ENCODE measurements around the gene PLA2G3. TPM values are rescaled to one million over a fixed set of nuclear protein-coding genes. Genes with fewer than 3 reads are reported as not detected.

Gene PLA2G3
- total and polyA plus RNA-seq, 9 donors: 0.13 TPM; not detected in 8

- H3K27ac ChIP-seq: no peak overlapping the region
- intact Hi-C loops (cut with DNase I): loop anchor here in 2 of 4 donors (5.0 to 10.0 kb wide), 3 partner anchors 49 to 509 kb away; partner anchors contain the start of gene SLC35E4 (in 1 of the 2)
- no peak for DNase-seq
These were observed 3.2 kb upstream of the PLA2G3 start for GRCh38 chr22:31143537-31143936.

GRCh38 chr22:31143038-31143437, 2.7 kb upstream of the PLA2G3 start:
- DNase-seq: peak in 1 of 5 donors; percentile 2

More at GRCh38 chr22:31143537-31143936, 3.2 kb upstream of the PLA2G3 start:
- TF ChIP-seq EP300 (IDR thresholded peaks at IDR 0.05) (no peak), POLR2A (IDR thresholded peaks at IDR 0.05) (no peak), CTCF (IDR thresholded peaks at IDR 0.05) (no peak)
- no peak overlapping the region for H3K4me3 ChIP-seq
- no peaks in the 10 kb centered on the region for H3K4me1 ChIP-seq (ENCODE audit: insufficient read depth)
- H3K27me3 ChIP-seq: no peaks in the 10 kb centered on the region
- WGBS, 3 donors: 54 to 71% (median 55%) methylated on average over 3 of the region's 3 CpGs
- no peaks in the 10 kb centered on the region for H3K36me3 ChIP-seq
- no peaks in the 10 kb centered on the region for H3K9me3 ChIP-seq

GRCh38 chr22:31142285-31142684, 2.0 kb upstream of the PLA2G3 start:
- H3K9me3 ChIP-seq: no peaks in the 10 kb centered on the region
- no peaks in the 10 kb centered on the region for H3K36me3 ChIP-seq
- no peak overlapping the region for H3K27ac ChIP-seq
- no peak for DNase-seq
- no peaks in the 10 kb centered on the region for H3K4me1 ChIP-seq (ENCODE audit: insufficient read depth)
- H3K27me3 ChIP-seq: no peaks in the 10 kb centered on the region
- intact Hi-C loops (cut with DNase I): loop anchor here in 2 of 4 donors (5.0 to 10.0 kb wide), 3 partner anchors 47 to 507 kb away; partner anchors contain the start of gene SLC35E4 (in 1 of the 2)
- 80 to 84% (median 80%) methylated on average over 4 of the region's 4 CpGs for WGBS, 3 donors
- H3K4me3 ChIP-seq: no peak overlapping the region
- TF ChIP-seq EP300 (IDR thresholded peaks at IDR 0.05) (no peak), POLR2A (IDR thresholded peaks at IDR 0.05) (no peak), CTCF (IDR thresholded peaks at IDR 0.05) (no peak)

More at GRCh38 chr22:31143038-31143437, 2.7 kb upstream of the PLA2G3 start:
- Histone ChIP-seq H3K27me3 (no peaks in the 10 kb centered on the region), H3K27ac (no peak overlapping the region), H3K36me3 (no peaks in the 10 kb centered on the region), H3K4me3 (no peak overlapping the region), H3K9me3 (no peaks in the 10 kb centered on the region), H3K4me1 (ENCODE audit: insufficient read depth) (no peaks in the 10 kb centered on the region)
- intact Hi-C loops (cut with DNase I): loop anchor here in 2 of 4 donors (5.0 to 10.0 kb wide), 3 partner anchors 48 to 508 kb away; partner anchors contain the start of gene SLC35E4 (in 1 of the 2)
- TF ChIP-seq POLR2A (IDR thresholded peaks at IDR 0.05) (no peak), CTCF (IDR thresholded peaks at IDR 0.05) (no peak), EP300 (IDR thresholded peaks at IDR 0.05) (no peak)
- 61 to 72% (median 70%) methylated on average over 3 of the region's 3 CpGs for WGBS, 3 donors

GRCh38 chr22:31141551-31141950, 1.2 kb upstream of the PLA2G3 start:
- Histone ChIP-seq H3K4me1 (ENCODE audit: insufficient read depth) (no peaks in the 10 kb centered on the region), H3K36me3 (no peaks in the 10 kb centered on the region), H3K27me3 (no peaks in the 10 kb centered on the region), H3K4me3 (no peak overlapping the region), H3K9me3 (no peaks in the 10 kb centered on the region), H3K27ac (no peak overlapping the region)
- intact Hi-C loops (cut with DNase I): loop anchor here in 2 of 4 donors (5.0 to 10.0 kb wide), 3 partner anchors 47 to 507 kb away; partner anchors contain the start of gene SLC35E4 (in 1 of the 2)
- WGBS, 3 donors: 75 to 80% (median 80%) methylated on average over 2 of the region's 2 CpGs
- DNase-seq: peak in 1 of 5 donors; percentile 3
- TF ChIP-seq POLR2A (IDR thresholded peaks at IDR 0.05): no peak
- TF ChIP-seq CTCF (IDR thresholded peaks at IDR 0.05): no peak
- no peak for TF ChIP-seq EP300 (IDR thresholded peaks at IDR 0.05)

Data from ovary (tissue), 9 donors.